ENCODE results near the gene PDLIM3.

GRCh38 chr4:185566972-185567371, 31.7 kb upstream of the PDLIM3 start:
- TF ChIP-seq CTCF (conservative IDR thresholded peaks at IDR 0.05; ENCODE audit: low read depth, low read length), result no peak
- TF ChIP-seq CHD1 (IDR thresholded peaks at IDR 0.05; ENCODE audit: low read depth, low read length), result no peak
- TF ChIP-seq RCOR1 (IDR thresholded peaks at IDR 0.05; ENCODE audit: insufficient replicate concordance, low read length), result no peak
- TF ChIP-seq POLR2A (IDR thresholded peaks at IDR 0.05; ENCODE audit: low read depth, low read length), result no peak
- no peak for TF ChIP-seq SMC3 (IDR thresholded peaks at IDR 0.05; ENCODE audit: low read depth, low read length)
- TF ChIP-seq USF2 (IDR thresholded peaks at IDR 0.05; ENCODE audit: low read depth, low read length), result no peak

Measured in IMR-90 (cell line).